Mesendoderm (in vitro differentiated cells): ENCODE results near the gene KRTAP17-1.

Experiments used
- DNase-seq: peaks from one replicate; pipeline ENCODE4 v3.0.0; 2013
- H2AK5ac ChIP-seq: 2 replicates; pipeline ENCODE4 v1.6.1; 2013; ENCODE audit warnings: low read length, inconsistent platforms
- H2BK120ac ChIP-seq: 2 replicates; pipeline ENCODE4 v1.6.1; 2013; ENCODE audit warnings: low read depth, mild to moderate bottlenecking, low read length, moderate library complexity, mixed read lengths
- H2BK15ac ChIP-seq: replicated peaks from 2 replicates; pipeline ENCODE4 v1.6.1; 2013; ENCODE audit warnings: low read depth, mild to moderate bottlenecking, moderate library complexity
- H2BK5ac ChIP-seq: 2 replicates; pipeline ENCODE4 v1.6.1; 2013; ENCODE audit warnings: low read length, inconsistent platforms
- H3K18ac ChIP-seq: 2 replicates; pipeline ENCODE4 v1.6.1; 2013; ENCODE audit warnings: mild to moderate bottlenecking, low read length, mixed read lengths
- H3K23ac ChIP-seq: one replicate; pipeline ENCODE4 v1.6.1; 2013; ENCODE audit warnings: low read length
- H3K27ac ChIP-seq: 2 replicates; pipeline ENCODE4 v1.5.1; 2013; ENCODE audit warnings: low read depth, mild to moderate bottlenecking, inconsistent platforms, low read length, moderate library complexity
- H3K27me3 ChIP-seq: 2 replicates; pipeline ENCODE4 v1.6.1; 2013; ENCODE audit warnings: low read length, control low read depth, mild to moderate bottlenecking, inconsistent platforms; ENCODE audit not compliant: insufficient read depth, poor library complexity
- H3K36me3 ChIP-seq: 2 replicates; pipeline ENCODE4 v1.6.1; 2013; ENCODE audit warnings: low read length, inconsistent platforms; ENCODE audit not compliant: control insufficient read depth, insufficient read depth
- H3K4ac ChIP-seq: one replicate; pipeline ENCODE4 v1.6.1; 2013; ENCODE audit warnings: low read depth, mild to moderate bottlenecking, low read length, moderate library complexity
- H3K4me1 ChIP-seq: 2 replicates; pipeline ENCODE4 v1.6.1; 2013; ENCODE audit warnings: low read depth, low read length, inconsistent platforms; ENCODE audit not compliant: control insufficient read depth
- H3K4me2 ChIP-seq: 2 replicates; pipeline ENCODE4 v1.6.1; 2013; ENCODE audit warnings: low read length
- H3K4me3 ChIP-seq: 2 replicates; pipeline ENCODE4 v1.5.1; 2013; ENCODE audit warnings: mild to moderate bottlenecking, low read length
- H3K56ac ChIP-seq: one replicate; pipeline ENCODE4 v1.6.1; 2013; ENCODE audit warnings: low read length
- H3K79me1 ChIP-seq: 2 replicates; pipeline ENCODE4 v1.6.1; 2013; ENCODE audit warnings: low read length, inconsistent platforms
- H3K79me2 ChIP-seq: 2 replicates; pipeline ENCODE4 v1.6.1; 2013; ENCODE audit warnings: mild to moderate bottlenecking, low read length; ENCODE audit not compliant: control insufficient read depth, insufficient read depth
- H3K9ac ChIP-seq: 2 replicates; pipeline ENCODE4 v1.6.1; 2013; ENCODE audit warnings: low read length, inconsistent platforms
- H4K5ac ChIP-seq: one replicate; pipeline ENCODE4 v1.6.1; 2013; ENCODE audit warnings: low read length
- H4K8ac ChIP-seq: one replicate; pipeline ENCODE4 v1.6.1; 2013; ENCODE audit warnings: low read depth, mild to moderate bottlenecking, control low read depth, low read length, moderate library complexity
- WGBS: extraction: QIAGEN DNeasy Blood & Tissue Kit; methylation state at CpG from one replicate; pipeline ENCODE4 v1.1.7; 2013; ENCODE audit warnings: low lambda C conversion rate, missing lambda C conversion rate; ENCODE audit not compliant: insufficient coverage; ENCODE audit errors: extremely low coverage; 5-methylcytosine and 5-hydroxymethylcytosine counted together

Gene KRTAP17-1

GRCh38 chr17:41335747-41336146 is 20.2 kb upstream of the KRTAP17-1 start:
- no CpG with 5 or more reads among the region's 1 CpG for WGBS
- H3K27me3 ChIP-seq = no peaks in the 10 kb centered on the region
- H3K27ac ChIP-seq = no peak overlapping the region
- H3K56ac ChIP-seq = no peak overlapping the region
- no peak overlapping the region for H2BK15ac ChIP-seq
- H4K8ac ChIP-seq = no peak overlapping the region
- DNase-seq = no peak
- no peaks in the 10 kb centered on the region for H3K79me1 ChIP-seq
- H2AK5ac ChIP-seq = no peak overlapping the region
- H3K18ac ChIP-seq = no peak overlapping the region
- H3K79me2 ChIP-seq = no peaks in the 10 kb centered on the region
- no peaks in the 10 kb centered on the region for H3K36me3 ChIP-seq
- H3K9ac ChIP-seq = no peak overlapping the region
- no peak overlapping the region for H4K5ac ChIP-seq
- H3K4me2 ChIP-seq = no peak overlapping the region
- H2BK5ac ChIP-seq = no peak overlapping the region
- no peak overlapping the region for H3K23ac ChIP-seq
- H3K4me3 ChIP-seq = no peak overlapping the region
- no peak overlapping the region for H3K4ac ChIP-seq
- no peak overlapping the region for H2BK120ac ChIP-seq
- peaks cover 2% of the 10 kb centered on the region for H3K4me1 ChIP-seq

GRCh38 chr17:41334385-41335305 is 19.1 kb upstream of the KRTAP17-1 start:
- Histone ChIP-seq H3K36me3 (no peaks in the 10 kb centered on the region), H2AK5ac (no peak overlapping the region), H3K79me1 (no peaks in the 10 kb centered on the region), H3K4me2 (no peak overlapping the region), H3K79me2 (no peaks in the 10 kb centered on the region), H4K5ac (no peak overlapping the region), H3K4ac (no peak overlapping the region), H3K23ac (no peak overlapping the region), H2BK5ac (no peak overlapping the region), H3K4me1 (peaks cover 2% of the 10 kb centered on the region), H3K18ac (no peak overlapping the region), H3K56ac (peak overlapping the region; percentile 1), H3K4me3 (no peak overlapping the region), H4K8ac (no peak overlapping the region), H3K27ac (no peak overlapping the region), H3K27me3 (no peaks in the 10 kb centered on the region), H2BK15ac (no peak overlapping the region), H3K9ac (no peak overlapping the region), H2BK120ac (no peak overlapping the region)
- WGBS = no CpG with 5 or more reads among the region's 6 CpGs
- DNase-seq = peak; percentile 86

GRCh38 chr17:41333836-41334235 is 18.3 kb upstream of the KRTAP17-1 start:
- no CpG with 5 or more reads among the region's 3 CpGs for WGBS
- Histone ChIP-seq H3K27me3 (no peaks in the 10 kb centered on the region), H2BK15ac (no peak overlapping the region), H3K23ac (no peak overlapping the region), H3K9ac (no peak overlapping the region), H3K4me3 (no peak overlapping the region), H3K36me3 (no peaks in the 10 kb centered on the region), H3K27ac (no peak overlapping the region), H2BK120ac (no peak overlapping the region), H4K5ac (peak overlapping the region; percentile 50), H3K4ac (no peak overlapping the region), H2AK5ac (no peak overlapping the region), H3K4me2 (no peak overlapping the region), H3K56ac (peak overlapping the region; percentile 50), H2BK5ac (peak overlapping the region; percentile 81), H3K4me1 (peaks cover 2% of the 10 kb centered on the region), H3K79me1 (no peaks in the 10 kb centered on the region), H3K18ac (no peak overlapping the region), H3K79me2 (no peaks in the 10 kb centered on the region), H4K8ac (no peak overlapping the region)
- no peak for DNase-seq

- Histone ChIP-seq H4K5ac (no peak overlapping the region), H3K4me3 (no peak overlapping the region), H4K8ac (no peak overlapping the region), H3K9ac (no peak overlapping the region), H3K4ac (peak overlapping the region; percentile 10), H3K79me2 (no peaks in the 10 kb centered on the region), H2BK5ac (no peak overlapping the region), H3K4me2 (no peak overlapping the region), H3K27me3 (no peaks in the 10 kb centered on the region), H3K79me1 (no peaks in the 10 kb centered on the region), H2BK120ac (no peak overlapping the region), H3K23ac (no peak overlapping the region), H3K27ac (no peak overlapping the region), H2BK15ac (no peak overlapping the region), H3K56ac (no peak overlapping the region), H3K18ac (no peak overlapping the region), H3K4me1 (peaks cover 2% of the 10 kb centered on the region), H2AK5ac (no peak overlapping the region), H3K36me3 (no peaks in the 10 kb centered on the region)
- DNase-seq = no peak
- WGBS = no CpG with 5 or more reads among the region's 5 CpGs
These were observed 17.6 kb upstream of the KRTAP17-1 start for GRCh38 chr17:41333098-41333497.

- Histone ChIP-seq H3K36me3 (no peaks in the 10 kb centered on the region), H2BK15ac (no peak overlapping the region), H2BK120ac (no peak overlapping the region), H2BK5ac (no peak overlapping the region), H3K4ac (no peak overlapping the region), H3K4me3 (no peak overlapping the region), H3K4me2 (no peak overlapping the region), H3K79me1 (no peaks in the 10 kb centered on the region), H3K4me1 (peaks cover 2% of the 10 kb centered on the region), H3K27me3 (no peaks in the 10 kb centered on the region), H4K8ac (no peak overlapping the region), H3K9ac (no peak overlapping the region), H3K56ac (no peak overlapping the region), H3K79me2 (no peaks in the 10 kb centered on the region), H3K23ac (no peak overlapping the region), H2AK5ac (no peak overlapping the region), H4K5ac (no peak overlapping the region), H3K18ac (no peak overlapping the region), H3K27ac (no peak overlapping the region)
- WGBS = no CpG with 5 or more reads among the region's 2 CpGs
- DNase-seq = no peak
These were observed 16.7 kb upstream of the KRTAP17-1 start for GRCh38 chr17:41332239-41332638.
